Measurements from ENCODE around the gene GABBR2.
"Not testable (repeated sequence)": the region's sequence is repeated elsewhere in the genome, so short reads cannot be mapped to it uniquely, and the experiment has no call there.

GABBR2 gene

DNA sequence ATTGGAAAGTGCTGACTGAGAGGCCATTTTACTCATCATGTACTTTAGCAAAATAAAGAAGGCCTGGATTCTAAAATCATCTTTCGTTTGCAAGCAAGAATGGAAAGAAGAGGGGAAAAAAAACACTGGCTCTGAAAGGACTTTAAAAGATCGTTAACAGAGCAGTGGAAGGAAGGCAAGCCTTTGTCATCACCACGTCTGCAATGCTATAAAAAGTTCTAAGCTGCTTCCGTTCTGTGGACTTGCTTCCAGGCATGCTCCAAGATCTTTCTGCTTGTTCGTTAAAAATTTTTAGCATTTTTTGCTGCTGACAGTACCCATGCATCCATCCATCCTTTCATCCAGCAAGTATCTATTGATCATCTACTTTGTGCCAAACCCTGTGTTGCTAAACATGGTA is 226.5 kb downstream of the GABBR2 start:
- Mint-ChIP-seq H3K4me3 (no peak overlapping the region), H3K9me3 (no peaks in the 10 kb centered on the region), H3K4me1 (ENCODE audit: low read depth) (no peaks in the 10 kb centered on the region), H3K27ac (no peak overlapping the region), H3K27me3 (ENCODE audit: low read depth) (peaks cover 3% of the 10 kb centered on the region), H3K36me3 (ENCODE audit: low read depth) (no peaks in the 10 kb centered on the region)
- no peak for DNase-seq (ENCODE audit: low spot score)

DNA sequence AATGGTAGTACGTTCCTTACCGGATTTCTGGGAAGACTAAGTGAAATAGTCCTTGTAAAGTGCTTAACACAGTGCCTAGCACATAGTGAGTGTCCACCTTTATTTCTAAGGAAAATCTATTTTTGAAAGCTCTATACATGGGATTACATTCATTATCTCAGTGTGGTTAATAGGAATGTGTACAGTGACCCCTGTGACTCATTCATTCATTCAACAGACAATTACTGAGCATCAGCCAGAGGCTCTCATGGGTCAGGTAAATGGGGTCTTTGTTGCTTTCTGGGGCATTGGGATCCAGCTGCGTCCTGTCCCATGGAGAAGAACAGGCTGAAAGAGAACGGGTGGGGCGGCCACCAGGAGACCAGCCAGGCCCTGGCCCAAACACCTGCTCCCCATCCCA is 227.1 kb downstream of the GABBR2 start:
- peaks cover 3% of the 10 kb centered on the region for H3K27me3 Mint-ChIP-seq (ENCODE audit: low read depth)
- H3K4me3 Mint-ChIP-seq, result no peak overlapping the region
- H3K9me3 Mint-ChIP-seq, result no peaks in the 10 kb centered on the region
- DNase-seq (ENCODE audit: low spot score), result no peak
- no peaks in the 10 kb centered on the region for H3K36me3 Mint-ChIP-seq (ENCODE audit: low read depth)
- H3K4me1 Mint-ChIP-seq (ENCODE audit: low read depth), result no peaks in the 10 kb centered on the region
- no peak overlapping the region for H3K27ac Mint-ChIP-seq

DNA sequence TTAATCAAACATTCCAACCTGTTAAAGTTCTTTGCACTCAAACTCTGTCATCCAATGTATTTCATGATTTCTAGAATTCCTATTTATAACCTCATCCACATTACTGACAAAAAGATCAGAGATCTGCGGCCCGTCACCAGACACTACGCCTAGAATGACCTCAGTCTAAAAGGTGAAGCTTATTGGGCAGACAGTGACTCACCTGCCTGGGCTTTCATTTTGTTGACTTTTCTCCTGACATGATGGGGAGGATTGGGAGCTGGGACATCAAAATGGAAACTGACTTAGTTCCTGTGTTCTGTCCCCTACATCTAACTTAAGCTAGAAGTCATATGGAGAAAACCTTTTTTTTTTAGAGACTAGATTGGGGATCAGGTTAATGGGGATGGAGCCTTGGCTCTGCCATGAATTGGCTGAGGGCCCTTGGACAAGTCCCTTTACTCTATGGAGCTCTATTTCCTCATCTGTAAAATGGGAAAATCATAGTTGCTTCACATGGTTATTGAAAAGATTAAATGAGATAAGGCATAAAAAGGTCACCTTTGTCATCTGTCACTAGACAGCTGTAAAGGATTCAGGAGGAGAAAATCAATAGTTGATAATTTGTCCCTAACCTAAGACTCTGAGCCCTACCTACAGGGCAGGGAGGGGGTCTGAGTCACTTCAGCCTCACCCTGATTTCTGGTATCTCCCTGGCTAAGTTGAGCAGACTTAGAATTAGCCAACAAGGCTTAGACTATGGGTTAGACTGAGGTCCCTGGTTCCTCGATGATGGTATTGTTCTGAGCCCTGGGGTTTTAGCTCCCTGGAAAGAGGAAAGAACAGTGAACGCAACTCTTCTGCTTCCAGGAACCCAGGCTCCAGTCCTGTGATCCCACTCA is 228.5 kb downstream of the GABBR2 start:
- H3K36me3 Mint-ChIP-seq (ENCODE audit: low read depth), result no peaks in the 10 kb centered on the region
- no peak overlapping the region for H3K4me3 Mint-ChIP-seq
- peaks cover 3% of the 10 kb centered on the region for H3K27me3 Mint-ChIP-seq (ENCODE audit: low read depth)
- no peaks in the 10 kb centered on the region for H3K9me3 Mint-ChIP-seq
- no peaks in the 10 kb centered on the region for H3K4me1 Mint-ChIP-seq (ENCODE audit: low read depth)
- H3K27ac Mint-ChIP-seq, result no peak overlapping the region
- DNase-seq (ENCODE audit: low spot score), result no peak

DNA sequence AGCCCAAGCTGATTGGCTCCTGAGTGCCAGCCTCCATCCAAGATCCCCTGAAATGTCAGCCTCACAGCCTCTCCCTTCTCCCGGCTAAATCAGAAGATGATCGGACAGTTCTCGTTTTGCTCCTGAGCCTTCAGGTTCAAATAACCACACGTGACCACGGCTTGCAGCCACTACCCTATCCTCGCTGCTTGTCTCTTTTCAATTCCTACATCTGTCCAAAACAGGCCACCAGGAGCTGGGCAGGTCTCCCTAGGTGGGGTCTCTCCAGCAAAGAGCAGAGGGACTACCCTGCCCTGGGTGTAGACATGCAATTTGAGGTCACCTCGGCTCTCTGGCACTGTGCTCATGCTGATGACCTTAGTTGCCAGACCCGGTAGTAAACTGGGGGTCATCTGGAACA is 229.3 kb downstream of the GABBR2 start:
- no peaks in the 10 kb centered on the region for H3K36me3 Mint-ChIP-seq (ENCODE audit: low read depth)
- H3K9me3 Mint-ChIP-seq, result no peaks in the 10 kb centered on the region
- H3K27me3 Mint-ChIP-seq (ENCODE audit: low read depth), result peaks cover 5% of the 10 kb centered on the region
- H3K4me3 Mint-ChIP-seq, result no peak overlapping the region
- DNase-seq (ENCODE audit: low spot score), result no peak
- H3K4me1 Mint-ChIP-seq (ENCODE audit: low read depth), result no peaks in the 10 kb centered on the region
- no peak overlapping the region for H3K27ac Mint-ChIP-seq

DNA sequence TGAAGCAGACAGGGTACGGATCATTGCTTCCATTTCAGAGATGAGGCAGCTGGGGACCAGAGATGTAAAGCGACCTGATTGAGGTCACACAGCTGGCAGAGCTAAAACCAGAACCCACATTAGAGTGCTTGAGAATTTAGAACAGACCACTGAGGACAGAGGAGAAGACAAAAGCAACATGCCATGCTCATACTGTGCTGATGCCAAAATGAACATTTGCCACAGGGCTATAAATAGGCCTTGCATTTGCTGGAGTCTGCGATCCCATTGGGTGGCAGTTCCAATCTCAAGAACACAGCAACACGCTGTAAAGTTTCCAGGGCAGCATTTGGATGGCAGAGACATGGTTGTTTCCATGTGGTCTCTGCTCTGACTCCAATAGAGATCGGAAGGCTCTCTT is 230.9 kb downstream of the GABBR2 start:
- Mint-ChIP-seq H3K27ac (no peak overlapping the region), H3K36me3 (ENCODE audit: low read depth) (no peaks in the 10 kb centered on the region), H3K4me3 (no peak overlapping the region), H3K9me3 (no peaks in the 10 kb centered on the region), H3K4me1 (ENCODE audit: low read depth) (no peaks in the 10 kb centered on the region), H3K27me3 (ENCODE audit: low read depth) (peaks cover 2% of the 10 kb centered on the region)
- no peak for DNase-seq (ENCODE audit: low spot score)

DNA sequence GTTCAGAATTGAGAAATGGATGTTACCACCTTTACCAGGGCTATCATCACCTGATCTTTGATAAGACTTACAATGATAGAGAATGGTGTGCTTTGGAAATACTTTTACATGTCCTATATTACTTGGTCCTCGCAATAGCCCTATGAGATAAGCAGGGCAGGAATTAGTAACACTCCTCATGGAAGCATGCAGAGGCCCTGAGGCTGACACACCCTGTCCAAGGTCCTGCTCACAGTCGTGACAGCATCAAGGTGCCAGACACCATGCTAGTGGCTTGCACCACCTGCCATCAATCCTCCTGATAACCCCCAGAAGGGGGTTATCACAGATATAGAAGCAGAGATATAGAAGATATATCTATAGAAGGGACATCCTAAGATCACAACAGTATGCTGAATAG is 236.5 kb downstream of the GABBR2 start:
- Mint-ChIP-seq H3K4me3 (no peak overlapping the region), H3K27me3 (ENCODE audit: low read depth) (peaks cover 2% of the 10 kb centered on the region), H3K9me3 (no peaks in the 10 kb centered on the region), H3K4me1 (ENCODE audit: low read depth) (no peaks in the 10 kb centered on the region), H3K27ac (no peak overlapping the region), H3K36me3 (ENCODE audit: low read depth) (no peaks in the 10 kb centered on the region)
- DNase-seq (ENCODE audit: low spot score), result no peak

DNA sequence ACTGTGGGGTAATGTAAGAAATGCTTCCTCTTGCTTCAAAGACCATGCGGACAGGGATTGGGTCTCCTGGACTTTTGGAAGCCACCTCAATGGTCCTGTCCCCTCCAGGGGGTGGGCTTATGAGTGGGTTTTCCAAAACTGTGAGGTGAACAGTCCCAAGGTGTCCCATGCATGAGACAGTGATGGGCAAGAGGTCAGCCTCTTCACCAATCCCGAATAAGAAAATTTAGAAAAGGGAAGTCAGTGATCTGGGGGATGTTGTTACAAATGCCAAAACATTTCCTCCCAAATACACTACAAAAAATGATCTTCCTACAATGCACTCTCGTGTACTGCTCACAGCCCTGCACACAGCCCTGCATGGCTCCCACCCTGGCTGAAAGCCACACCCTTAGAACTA is 237.6 kb downstream of the GABBR2 start:
- H3K9me3 Mint-ChIP-seq, result no peaks in the 10 kb centered on the region
- peaks cover 2% of the 10 kb centered on the region for H3K27me3 Mint-ChIP-seq (ENCODE audit: low read depth)
- H3K36me3 Mint-ChIP-seq (ENCODE audit: low read depth), result no peaks in the 10 kb centered on the region
- no peak overlapping the region for H3K27ac Mint-ChIP-seq
- H3K4me3 Mint-ChIP-seq, result no peak overlapping the region
- DNase-seq (ENCODE audit: low spot score), result no peak
- H3K4me1 Mint-ChIP-seq (ENCODE audit: low read depth), result no peaks in the 10 kb centered on the region

DNA sequence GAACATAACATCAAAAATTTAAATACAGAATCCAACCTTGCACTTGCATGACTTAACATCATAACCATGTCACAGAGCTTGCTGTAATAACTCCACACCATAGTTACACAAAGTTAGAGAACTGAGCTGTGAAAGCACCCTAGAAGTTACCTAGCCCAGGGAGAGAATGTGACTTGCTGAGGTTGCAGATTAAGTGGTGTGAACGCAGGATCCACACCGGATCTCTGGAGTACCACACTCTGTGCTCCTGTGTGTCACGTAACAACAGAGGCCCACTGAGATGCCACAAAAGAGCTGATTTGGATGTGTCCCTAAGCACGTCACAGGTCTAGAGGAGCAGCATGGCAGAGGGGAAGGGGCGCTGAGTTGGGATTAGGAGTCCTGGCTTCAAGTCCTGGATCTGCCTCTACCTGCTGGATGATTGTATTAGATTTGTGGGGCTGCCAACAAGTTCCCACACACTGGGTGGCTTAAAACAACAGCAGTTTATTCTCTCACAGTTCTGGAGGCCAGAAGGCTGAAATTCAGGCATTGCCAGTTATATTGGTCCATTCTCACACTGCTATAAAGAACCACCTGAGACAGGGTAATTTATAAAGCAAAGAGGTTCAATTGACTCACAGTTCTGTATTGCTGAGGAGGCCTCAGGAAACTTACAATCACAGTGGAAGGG is 240.0 kb downstream of the GABBR2 start:
- no peaks in the 10 kb centered on the region for H3K27me3 Mint-ChIP-seq (ENCODE audit: low read depth)
- no peaks in the 10 kb centered on the region for H3K9me3 Mint-ChIP-seq
- H3K27ac Mint-ChIP-seq, result no peak overlapping the region
- H3K36me3 Mint-ChIP-seq (ENCODE audit: low read depth), result no peaks in the 10 kb centered on the region
- H3K4me3 Mint-ChIP-seq, result no peak overlapping the region
- DNase-seq (ENCODE audit: low spot score), result no peak
- H3K4me1 Mint-ChIP-seq (ENCODE audit: low read depth), result no peaks in the 10 kb centered on the region

DNA sequence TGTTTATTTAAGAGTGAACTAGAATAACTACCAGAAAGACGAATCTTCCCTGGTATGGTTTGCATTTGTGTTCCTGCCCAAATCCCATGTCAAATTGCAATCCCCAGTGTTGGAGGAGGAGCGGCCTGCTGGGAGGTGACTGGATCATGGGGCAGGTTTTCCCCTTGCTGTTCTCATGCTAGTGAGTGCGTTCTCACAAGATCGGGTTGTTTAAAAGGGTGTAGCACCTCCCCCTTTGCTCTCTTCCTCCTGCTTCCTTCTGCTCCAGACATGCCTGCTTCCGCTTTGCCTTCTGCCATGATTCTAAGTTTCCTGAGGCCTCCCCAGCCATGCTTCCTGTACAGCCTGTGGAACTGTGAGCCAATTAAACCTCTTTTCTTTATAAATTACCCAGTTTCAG is 242.9 kb downstream of the GABBR2 start:
- H3K27me3 Mint-ChIP-seq (ENCODE audit: low read depth), result no peaks in the 10 kb centered on the region
- no peak overlapping the region for H3K4me3 Mint-ChIP-seq
- H3K4me1 Mint-ChIP-seq (ENCODE audit: low read depth), result no peaks in the 10 kb centered on the region
- peaks cover 12% of the 10 kb centered on the region for H3K9me3 Mint-ChIP-seq
- no peak overlapping the region for H3K27ac Mint-ChIP-seq
- no peak for DNase-seq (ENCODE audit: low spot score)
- H3K36me3 Mint-ChIP-seq (ENCODE audit: low read depth), result no peaks in the 10 kb centered on the region

DNA sequence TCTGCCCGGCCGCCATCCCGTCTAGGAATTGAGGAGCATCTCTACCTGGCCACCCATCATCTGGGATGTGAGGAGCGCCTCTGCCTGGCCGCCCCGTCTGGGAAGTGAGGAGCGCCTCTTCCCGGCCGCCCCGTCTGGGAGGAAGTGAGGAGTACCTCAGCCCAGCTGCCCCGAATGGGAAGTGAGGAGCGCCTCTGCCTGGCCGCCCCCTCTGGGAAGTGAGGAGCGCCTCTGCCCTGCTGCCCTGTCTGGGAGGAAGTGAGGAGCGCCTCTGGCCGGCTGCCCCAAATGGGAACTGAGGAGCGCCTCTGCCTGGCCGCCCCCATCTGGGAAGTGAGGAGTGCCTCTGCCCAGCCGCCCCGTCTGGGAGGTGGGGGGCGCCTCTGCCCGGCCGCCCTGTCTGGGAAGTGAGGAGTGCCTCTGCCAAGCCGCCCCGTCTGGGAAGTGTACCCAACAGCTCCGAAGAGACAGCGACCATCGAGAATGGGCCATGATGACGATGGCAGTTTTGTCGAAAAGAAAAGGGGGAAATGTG is 244.5 kb downstream of the GABBR2 start:
- not testable (repeated sequence) for H3K36me3 Mint-ChIP-seq (ENCODE audit: low read depth); H3K27ac Mint-ChIP-seq; H3K27me3 Mint-ChIP-seq (ENCODE audit: low read depth); DNase-seq (ENCODE audit: low spot score); H3K4me1 Mint-ChIP-seq (ENCODE audit: low read depth); H3K4me3 Mint-ChIP-seq
- peaks cover 22% of the 10 kb centered on the region for H3K9me3 Mint-ChIP-seq

DNA sequence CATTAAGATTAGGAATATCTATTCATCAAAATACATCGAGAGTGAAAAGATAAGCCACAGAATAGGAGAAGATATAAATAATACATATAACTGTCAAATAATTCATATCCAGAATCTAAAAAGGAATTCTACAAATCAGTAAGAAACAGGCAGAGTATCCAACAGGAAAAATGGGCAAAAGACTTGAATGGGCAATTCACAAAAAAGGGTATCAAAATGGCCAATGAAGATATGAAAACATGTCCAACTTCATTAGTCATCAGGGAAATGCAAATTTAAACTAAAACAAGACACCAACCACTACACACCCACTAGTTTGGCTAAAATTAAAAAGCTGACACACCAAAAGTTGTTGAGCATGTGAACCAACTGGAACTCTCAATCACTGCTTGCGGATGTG is 246.4 kb downstream of the GABBR2 start:
- H3K27ac Mint-ChIP-seq, result no peak overlapping the region
- no peaks in the 10 kb centered on the region for H3K4me1 Mint-ChIP-seq (ENCODE audit: low read depth)
- DNase-seq (ENCODE audit: low spot score), result no peak
- H3K9me3 Mint-ChIP-seq, result peaks cover 25% of the 10 kb centered on the region
- no peaks in the 10 kb centered on the region for H3K36me3 Mint-ChIP-seq (ENCODE audit: low read depth)
- H3K4me3 Mint-ChIP-seq, result no peak overlapping the region
- H3K27me3 Mint-ChIP-seq (ENCODE audit: low read depth), result no peaks in the 10 kb centered on the region

DNA sequence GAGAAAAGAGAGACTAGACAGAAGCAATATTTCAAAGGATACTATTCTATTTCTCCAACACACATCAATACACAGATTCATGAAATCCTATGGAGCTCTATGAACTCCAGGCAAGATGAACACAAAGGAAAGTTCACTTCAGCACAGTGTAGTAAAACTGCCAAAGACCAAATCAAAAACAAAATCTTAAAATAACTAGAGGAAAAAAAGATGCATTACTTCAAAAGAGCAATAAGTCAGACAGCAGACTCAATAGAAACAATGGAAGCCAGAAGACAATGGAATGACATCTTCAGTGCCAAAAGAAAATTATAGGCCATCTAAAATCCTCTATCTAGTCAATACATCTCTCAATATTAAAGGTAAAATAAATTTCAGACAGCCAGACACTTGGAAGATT is 248.0 kb downstream of the GABBR2 start:
- H3K27ac Mint-ChIP-seq, result no peak overlapping the region

DNA sequence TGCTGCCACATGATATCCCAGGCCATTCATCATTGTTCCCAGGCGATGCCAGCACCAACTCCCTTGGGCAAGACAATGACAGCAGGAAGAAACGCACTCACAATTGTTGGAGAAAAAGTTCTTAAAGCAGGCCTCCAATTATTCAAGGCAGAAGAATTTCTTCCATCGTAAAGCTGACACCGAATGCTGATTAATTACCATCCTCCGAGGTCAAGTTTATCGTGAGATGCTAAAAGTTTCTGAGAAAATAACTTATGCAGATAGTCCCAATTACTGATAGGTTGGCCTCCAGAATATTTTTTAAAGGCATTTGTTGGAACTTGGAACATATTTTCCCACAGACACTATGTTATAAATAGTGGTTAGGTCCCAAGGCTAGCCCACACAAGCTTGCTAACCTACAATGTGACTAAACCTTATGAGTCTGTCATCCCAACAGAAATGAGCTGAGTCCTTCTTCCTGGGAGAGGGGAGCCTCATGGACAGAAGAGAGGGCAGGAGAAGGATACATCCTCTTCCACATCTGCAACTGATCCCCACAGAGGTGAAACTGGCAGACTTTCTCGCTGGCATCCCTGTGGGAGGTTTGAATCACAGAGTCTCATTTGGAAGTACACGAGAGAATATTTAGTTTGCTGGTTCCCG is 250.9 kb downstream of the GABBR2 start:
- H3K9me3 Mint-ChIP-seq, result peaks cover 25% of the 10 kb centered on the region
- no peak for DNase-seq (ENCODE audit: low spot score)
- no peaks in the 10 kb centered on the region for H3K36me3 Mint-ChIP-seq (ENCODE audit: low read depth)
- no peaks in the 10 kb centered on the region for H3K4me1 Mint-ChIP-seq (ENCODE audit: low read depth)
- no peak overlapping the region for H3K4me3 Mint-ChIP-seq
- no peak overlapping the region for H3K27ac Mint-ChIP-seq
- peaks cover 6% of the 10 kb centered on the region for H3K27me3 Mint-ChIP-seq (ENCODE audit: low read depth)

More for the DNA sequence above, 248.0 kb downstream of the GABBR2 start:
- H3K9me3 Mint-ChIP-seq, result peaks cover 25% of the 10 kb centered on the region
- peaks cover 6% of the 10 kb centered on the region for H3K27me3 Mint-ChIP-seq (ENCODE audit: low read depth)
- H3K4me1 Mint-ChIP-seq (ENCODE audit: low read depth), result no peaks in the 10 kb centered on the region
- DNase-seq (ENCODE audit: low spot score), result no peak
- H3K4me3 Mint-ChIP-seq, result no peak overlapping the region
- H3K36me3 Mint-ChIP-seq (ENCODE audit: low read depth), result no peaks in the 10 kb centered on the region

DNA sequence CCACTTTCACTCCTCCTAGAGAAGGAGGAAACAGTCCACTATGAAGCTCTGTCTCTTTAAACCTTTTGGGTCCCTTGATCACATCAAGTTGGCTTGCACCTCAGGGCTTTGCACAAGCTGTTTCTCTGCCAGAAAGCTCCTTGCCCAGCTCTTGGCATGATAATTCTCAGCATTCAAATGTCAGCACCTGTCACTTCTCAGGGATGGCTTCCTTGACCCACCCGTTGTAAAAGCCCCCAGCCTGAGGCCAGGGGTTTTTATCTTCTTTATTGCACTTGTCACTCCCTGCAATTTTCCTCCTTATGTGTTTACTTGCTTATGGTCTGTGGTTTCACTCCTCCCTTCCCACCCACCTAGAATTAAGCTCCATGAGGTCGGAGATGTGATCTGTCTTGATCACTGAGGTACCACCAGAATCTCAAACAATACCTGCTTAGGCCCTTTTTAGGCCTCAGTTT is 252.6 kb downstream of the GABBR2 start:
- peaks cover 16% of the 10 kb centered on the region for H3K9me3 Mint-ChIP-seq
- H3K27me3 Mint-ChIP-seq (ENCODE audit: low read depth), result peaks cover 6% of the 10 kb centered on the region
- H3K27ac Mint-ChIP-seq, result no peak overlapping the region

More for the DNA sequence above, 252.6 kb downstream of the GABBR2 start:
- DNase-seq (ENCODE audit: low spot score), result no peak
- Mint-ChIP-seq H3K4me3 (no peak overlapping the region), H3K36me3 (ENCODE audit: low read depth) (no peaks in the 10 kb centered on the region), H3K4me1 (ENCODE audit: low read depth) (no peaks in the 10 kb centered on the region)
